CD4-positive, alpha-beta T cell treated with Interleukin-10 for 1 hour (primary cell): ENCODE results near the gene MYBPH.

Experiments
- DNase-seq: peaks from one replicate; pipeline ENCODE4 v3.0.0-alpha.2; 2020

Gene MYBPH

DNA sequence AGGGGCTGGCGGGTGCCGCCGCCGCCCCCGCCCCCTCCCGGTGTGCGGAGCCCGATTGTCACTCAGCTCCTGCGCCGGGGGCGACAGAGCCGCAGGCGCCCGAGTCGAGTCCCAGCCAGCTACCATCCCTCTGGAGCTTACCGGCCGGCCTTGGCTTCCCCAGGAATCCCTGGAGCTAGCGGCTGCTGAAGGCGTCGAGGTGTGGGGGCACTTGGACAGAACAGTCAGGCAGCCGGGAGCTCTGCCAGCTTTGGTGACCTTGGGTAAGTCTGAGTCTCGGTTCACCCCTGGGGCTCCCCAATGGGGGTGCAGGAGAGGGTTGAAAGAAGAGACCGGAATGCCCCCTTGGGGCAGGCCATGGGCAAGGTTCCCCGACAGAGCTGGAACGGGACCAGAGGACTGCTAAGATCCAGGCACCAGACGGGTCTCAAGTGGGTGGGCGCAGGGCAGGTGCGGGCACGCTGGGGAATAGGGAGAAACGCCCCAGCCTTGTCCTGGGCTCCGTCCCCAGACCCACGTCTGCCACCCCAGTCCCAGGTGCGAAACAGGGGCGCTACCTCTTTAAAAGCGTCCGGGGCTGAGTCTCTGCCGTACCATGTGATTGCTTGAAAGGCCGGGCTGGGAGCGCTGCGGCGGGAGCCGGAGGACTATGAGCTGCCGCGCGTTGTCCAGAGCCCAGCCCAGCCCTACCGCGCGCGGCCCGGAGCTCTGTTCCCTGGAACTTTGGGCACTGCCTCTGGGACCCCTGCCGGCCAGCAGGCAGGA, 47.8 kb downstream of the MYBPH start, which contains the start of gene ADORA1:
ADORA1 (plus strand) TSS at position 61 of the 765 bp plus-strand sequence. CDS start 1,116 bp downstream, outside the sequence.
- no peak for DNase-seq

DNA sequence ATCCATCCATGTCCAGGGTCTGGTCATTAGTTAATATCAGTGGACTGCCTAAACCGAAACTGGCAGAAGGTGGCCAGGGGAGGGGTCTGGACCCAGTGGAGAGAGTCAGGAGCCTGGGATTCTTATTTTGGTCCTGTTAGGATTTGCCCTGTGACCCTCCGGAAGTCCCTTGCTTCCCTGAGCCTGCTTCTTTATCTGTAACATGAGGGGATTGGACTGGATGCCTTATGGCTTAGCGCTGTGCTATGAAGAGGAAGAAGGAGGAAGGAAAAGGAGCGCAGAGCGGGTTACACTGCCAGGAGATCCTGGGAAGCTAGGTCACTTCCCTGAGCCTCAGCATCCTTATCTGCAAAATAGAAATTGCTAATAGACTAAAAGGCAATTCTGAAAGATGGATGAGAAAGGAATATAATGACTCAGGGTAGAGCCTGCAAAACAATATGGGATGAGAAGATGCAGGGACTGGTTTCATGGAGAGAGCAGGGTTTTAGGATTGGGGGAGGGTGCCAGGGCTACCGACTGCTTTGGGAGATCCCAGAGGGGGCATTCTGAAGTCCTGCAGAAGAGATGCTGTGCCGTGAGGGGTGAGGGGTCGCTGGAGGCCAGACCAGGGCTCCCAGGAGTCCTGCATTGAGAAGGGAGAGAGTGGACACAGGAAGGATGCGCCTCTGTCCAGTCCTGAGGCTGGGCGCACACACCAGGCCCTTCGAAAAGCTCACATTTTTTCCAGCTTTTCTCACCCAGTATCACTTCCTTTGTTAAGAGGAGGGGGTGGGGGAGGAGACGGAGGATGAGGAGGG, 48.6 kb downstream of the MYBPH start:
- no peak for DNase-seq

GRCh38 chr1:203126151-203126865, 49.3 kb downstream of the MYBPH start:
- DNase-seq = no peak

DNA sequence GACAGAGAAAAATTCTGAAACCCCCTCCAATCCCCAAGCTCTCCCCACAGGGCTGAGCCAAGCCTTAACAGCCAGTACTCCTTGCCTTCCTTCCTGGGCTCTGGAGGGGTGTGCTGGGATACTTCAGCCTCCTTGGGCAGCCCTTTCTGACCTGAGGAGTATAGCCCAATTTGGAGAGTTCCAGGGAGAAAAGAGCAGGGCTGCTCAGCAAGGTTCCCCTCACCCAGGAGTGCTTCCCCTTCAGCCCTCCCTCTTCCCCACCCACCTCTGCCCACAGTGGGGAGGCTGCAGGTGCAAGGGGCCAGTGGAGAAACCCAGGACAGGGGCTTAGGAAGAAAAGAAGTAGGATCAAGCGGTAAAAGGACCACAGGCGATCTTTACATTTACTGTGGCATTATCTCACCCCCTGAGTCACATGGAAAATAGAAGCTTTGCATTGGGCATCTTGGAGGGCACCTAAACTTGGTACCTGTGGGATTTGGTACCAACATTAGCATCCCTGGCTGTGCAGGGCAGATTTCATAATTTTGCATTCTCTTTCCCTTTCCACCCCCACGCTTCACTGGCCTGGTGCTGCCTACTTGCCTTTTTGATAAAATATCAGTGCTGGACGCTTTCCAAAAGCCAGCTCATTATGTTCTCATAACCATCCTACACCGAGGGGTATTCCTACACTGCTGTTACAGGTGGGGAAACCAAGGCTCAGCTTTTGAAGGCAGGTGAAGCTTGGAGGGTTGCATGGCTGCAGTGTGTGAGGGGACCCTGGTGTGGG, 50.9 kb downstream of the MYBPH start:
- DNase-seq = no peak

DNA sequence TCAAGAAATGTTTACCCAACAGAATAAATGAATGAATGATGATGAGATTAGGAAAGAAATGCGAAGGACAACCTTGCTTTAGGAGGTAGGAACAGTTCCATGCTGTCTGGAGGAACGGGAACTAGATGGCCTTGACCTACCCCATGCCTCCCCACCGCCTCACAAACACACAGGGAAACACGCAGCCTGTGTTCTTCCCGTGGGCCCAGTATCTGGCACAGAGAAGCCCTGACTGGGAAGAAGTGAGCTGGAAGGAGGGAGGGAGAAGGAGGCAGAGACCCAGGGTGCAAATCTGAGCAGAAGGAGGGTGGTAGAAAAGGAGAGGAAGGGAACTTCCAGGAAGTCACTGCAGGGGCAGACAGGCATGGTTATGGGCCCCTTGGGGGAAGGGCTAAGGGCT, 51.6 kb downstream of the MYBPH start:
- DNase-seq = no peak

DNA sequence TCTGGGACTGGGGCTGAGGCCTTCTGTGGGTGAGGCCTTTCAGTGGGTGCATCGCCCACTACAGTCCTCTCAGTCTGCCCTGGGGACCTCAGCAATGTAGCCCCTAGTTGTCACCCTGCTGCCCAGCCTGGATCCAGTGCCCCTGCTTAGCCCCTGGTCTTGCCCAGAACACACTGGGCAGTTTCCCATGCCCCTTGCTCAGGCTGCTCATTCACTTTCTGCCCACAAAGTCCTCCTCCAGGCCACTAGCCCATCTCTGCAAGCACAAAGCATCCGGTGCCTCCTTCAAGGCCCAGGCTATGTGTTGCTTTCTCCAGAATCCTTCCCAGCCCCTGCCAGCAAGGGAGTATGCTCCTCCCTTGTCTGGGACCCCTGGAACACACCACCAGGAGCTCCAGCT, 53.5 kb downstream of the MYBPH start:
- no peak for DNase-seq

- DNase-seq = no peak
Measured at GRCh38 chr1:203121186-203122015, 54.2 kb downstream of the MYBPH start.

DNA sequence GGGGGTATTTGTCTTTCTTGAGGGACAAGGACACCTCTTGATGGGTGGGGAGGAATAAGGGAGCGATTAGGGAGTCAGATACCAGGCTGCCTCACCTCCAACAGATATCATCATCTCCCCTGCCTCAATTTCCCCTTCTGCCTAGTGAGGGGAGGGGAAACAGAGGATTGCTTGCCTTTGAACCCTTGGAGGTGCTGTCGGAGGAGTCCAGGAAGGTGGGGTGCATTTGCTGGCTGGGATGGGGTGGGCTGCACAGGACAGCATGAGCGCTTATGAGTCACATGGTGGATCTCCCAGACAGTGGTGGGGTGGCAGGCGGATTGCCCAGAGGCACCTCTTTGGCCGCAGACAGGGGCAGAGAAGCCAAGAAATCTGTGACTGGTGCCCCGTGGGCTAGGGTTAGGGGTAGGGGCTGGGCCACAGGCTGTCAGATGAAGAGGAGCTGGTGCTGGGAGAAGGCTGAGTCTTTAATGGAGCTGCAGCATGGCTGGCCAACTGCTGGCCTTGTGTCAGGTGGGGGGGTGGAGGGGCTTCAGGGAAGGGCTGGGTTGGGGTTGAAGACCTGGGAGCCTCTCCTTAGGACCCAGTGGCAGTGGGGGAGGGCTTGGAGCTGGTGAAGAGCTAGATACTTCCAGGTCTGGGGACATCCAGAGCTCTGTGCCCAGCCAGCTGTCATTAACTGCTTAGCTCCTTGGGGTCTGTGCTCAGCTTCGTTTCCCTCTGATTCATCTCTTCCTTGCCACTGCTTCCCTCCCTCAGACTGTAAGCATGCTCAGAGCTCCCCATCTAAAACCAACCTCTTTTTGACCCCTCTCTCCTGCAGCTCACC, 55.1 kb downstream of the MYBPH start:
- no peak for DNase-seq
